Pulmonary artery endothelial cell (primary cell): ENCODE measurements around the gene INO80. TPM values are rescaled to one million over a fixed set of nuclear protein-coding genes. Genes with fewer than 3 reads are reported as not detected.
"Not testable (repeated sequence)": the region's sequence is repeated elsewhere in the genome, so short reads cannot be mapped to it uniquely, and the experiment has no call there.

Experiments used
- DNase-seq: peaks from one replicate; pipeline ENCODE4 v3.0.0-alpha.2; 2011; ENCODE audit warnings: low read depth, low spot score
- total RNA-seq: library from RNA; depleted of rRNA; stranded (reverse); fragments of >200 nt; gene quantifications from 2 replicates; pipeline ENCODE4 v1.2.3, GENCODE V29; 2014

Gene INO80
- total RNA-seq, 1 donor from 2014 or later = 26.0 TPM

- no peak for DNase-seq
Observed at GRCh38 chr15:41122849-41123248, 6.8 kb upstream of the INO80 start.

- DNase-seq = no peak
Observed at GRCh38 chr15:41121951-41122350, 5.9 kb upstream of the INO80 start.

- DNase-seq = no peak
Observed at GRCh38 chr15:41116962-41117252, 827 bp upstream of the INO80 start.

GRCh38 chr15:41115652-41116115, 396 bp downstream of the INO80 start:
- no peak for DNase-seq

- no peak for DNase-seq
Observed at GRCh38 chr15:41115161-41115651, 874 bp downstream of the INO80 start.

GRCh38 chr15:41106947-41107346, 9.1 kb downstream of the INO80 start:
- no peak for DNase-seq

- DNase-seq = no peak
Observed at GRCh38 chr15:41105348-41106334, 10.4 kb downstream of the INO80 start.

GRCh38 chr15:41104234-41104633, 11.8 kb downstream of the INO80 start:
- peak; percentile 40 for DNase-seq

GRCh38 chr15:41102854-41103253, 13.2 kb downstream of the INO80 start:
- DNase-seq = no peak

- DNase-seq = no peak
Observed at GRCh38 chr15:41096178-41096577, 19.9 kb downstream of the INO80 start.

GRCh38 chr15:41085029-41085428, 31.1 kb downstream of the INO80 start:
- no peak for DNase-seq

- DNase-seq = no peak
Observed at GRCh38 chr15:41080144-41080543, 35.9 kb downstream of the INO80 start.

- no peak for DNase-seq
Observed at GRCh38 chr15:41079717-41080116, 36.4 kb downstream of the INO80 start.

GRCh38 chr15:41078879-41079278, 37.2 kb downstream of the INO80 start:
- not testable (repeated sequence) for DNase-seq

GRCh38 chr15:41078125-41078524, 38.0 kb downstream of the INO80 start:
- no peak for DNase-seq

GRCh38 chr15:41073028-41073427, 43.1 kb downstream of the INO80 start:
- no peak for DNase-seq

- DNase-seq = no peak
Observed at GRCh38 chr15:41072013-41072412, 44.1 kb downstream of the INO80 start.

- no peak for DNase-seq
Observed at GRCh38 chr15:41066516-41066915, 49.6 kb downstream of the INO80 start.

GRCh38 chr15:41061667-41062066, 54.4 kb downstream of the INO80 start:
- DNase-seq = no peak

GRCh38 chr15:41060505-41060904, 55.6 kb downstream of the INO80 start:
- DNase-seq = no peak

- DNase-seq = no peak
Observed at GRCh38 chr15:41056810-41057209, 59.3 kb downstream of the INO80 start.

- DNase-seq = no peak
Observed at GRCh38 chr15:41055706-41056105, 60.4 kb downstream of the INO80 start.

GRCh38 chr15:41051139-41051538, 64.9 kb downstream of the INO80 start:
- DNase-seq = no peak
